A549 (cell line): ENCODE data around the gene SORT1. TPM values are rescaled to one million over a fixed set of nuclear protein-coding genes. Genes with fewer than 3 reads are reported as not detected.

Source experiments
- ATAC-seq, 2 experiments: fragments of 200-7000 bp in 1 of 2; fragments of >200 bp in 1 of 2; cut with Nextera tagmentation in 1 of 2; cut with Tn5 transposase in 1 of 2; 3 replicates each; pipeline versions ENCODE4 v1.8.0 to v1.9.1; 2018 to 2020; ENCODE audit warnings: mild to moderate bottlenecking in 1 of 2, moderate library complexity in 1 of 2
- CTCF ChIA-PET: fragments of 300-600 bp; sonication (Branson Sonifier 250); formaldehyde crosslinking; extraction: SDS; loops from one replicate; lab custom pipeline; 2021; ENCODE audit warnings: antibody characterized with exemption, inconsistent platforms; lab: Yijun Ruan, JAX
- POLR2A ChIA-PET: fragments of 350-600 bp; formaldehyde crosslinking; extraction: SDS; loops from one replicate; lab custom pipeline; 2021; ENCODE audit warnings: antibody characterized with exemption, inconsistent platforms; lab: Yijun Ruan, JAX
- DNase-seq, 2 experiments: peaks; one replicate each; pipeline versions ENCODE4 v3.0.0 to v3.0.0-alpha.2; 2011 to 2016; ENCODE audit warnings: low read depth in 1 of 2, low spot score in 1 of 2
- FAIRE-seq: peaks from 2 replicates; lab custom pipeline; 2011; peaks lifted over from hg19 to GRCh38; lab: Jason Lieb, UNC
- H3K27ac ChIP-seq, 2 experiments: fragments of >200 bp; sonication (Bioruptor Twin); formaldehyde crosslinking; 3 replicates each; pipeline ENCODE4 v1.5.1; 2016 to 2017
- H3K4me1 ChIP-seq: fragments of >200 bp; sonication (Bioruptor Twin); formaldehyde crosslinking; 3 replicates; pipeline ENCODE4 v1.6.1; 2016
- H3K4me2 ChIP-seq: fragments of >200 bp; sonication (Bioruptor Twin); formaldehyde crosslinking; 3 replicates; pipeline ENCODE4 v1.6.1; 2016
- H3K4me3 ChIP-seq: fragments of >200 bp; sonication (Bioruptor Twin); formaldehyde crosslinking; 3 replicates; pipeline ENCODE4 v1.5.1; 2016
- H3K9me3 ChIP-seq: fragments of >200 bp; sonication (Bioruptor Twin); formaldehyde crosslinking; 3 replicates; pipeline ENCODE4 v1.6.1; 2016
- CBX2 ChIP-seq: fragments of 200-600 bp; sonication (generic); IDR thresholded peaks from 2 replicates; pipeline ENCODE4 v1.6.1; 2016; ENCODE audit warnings: low read depth, mild to moderate bottlenecking, borderline replicate concordance
- CBX8 ChIP-seq: fragments of 200-600 bp; sonication (generic); IDR thresholded peaks from 2 replicates; pipeline ENCODE4 v1.6.1; 2016
- CHD2 ChIP-seq: fragments of 150-350 bp; IDR thresholded peaks from 2 replicates; pipeline ENCODE4 v1.6.1; 2014; ENCODE audit warnings: low read length; ENCODE audit not compliant: partially characterized antibody
- EHMT2 ChIP-seq: fragments of 200-600 bp; sonication (generic); IDR thresholded peaks from 2 replicates; pipeline ENCODE4 v1.6.1; 2016; ENCODE audit warnings: antibody characterized with exemption, low read depth, mild to moderate bottlenecking, moderate library complexity
- EP300 ChIP-seq, 2 experiments: fragments of >200 bp; sonication (Bioruptor Twin); formaldehyde crosslinking; IDR thresholded peaks; 2 replicates in 1 of 2; 3 replicates in 1 of 2; pipeline ENCODE4 v1.6.1; 2016 to 2017
- FOSL2 ChIP-seq, 2 experiments: fragments of 450-650 bp in 1 of 2; fragments of >200 bp in 1 of 2; sonication (Bioruptor Twin) in 1 of 2; formaldehyde crosslinking; IDR thresholded peaks; 2 replicates each; pipeline versions ENCODE4 v1.5.0 to v1.6.1; 2016 to 2020; ENCODE audit warnings: mild to moderate bottlenecking in 1 of 2, moderate library complexity in 1 of 2
- GATA3 ChIP-seq: IDR thresholded peaks from 2 replicates; pipeline ENCODE4 v1.6.1; 2012; ENCODE audit warnings: borderline replicate concordance
- HEYL ChIP-seq: fragments of 250-450 bp; sonication (Bioruptor Pico); IDR thresholded peaks from 2 replicates; pipeline ENCODE4 v1.8.0; 2021; ENCODE audit warnings: mild to moderate bottlenecking, moderate library complexity
- HOXB13 ChIP-seq: fragments of 250-450 bp; sonication (Bioruptor Pico); IDR thresholded peaks from 2 replicates; pipeline ENCODE4 v1.5.0; 2020; ENCODE audit warnings: low read depth, mild to moderate bottlenecking, moderate library complexity
- JUN ChIP-seq, 2 experiments: fragments of >200 bp; sonication (Bioruptor Twin); formaldehyde crosslinking; IDR thresholded peaks; 2 replicates in 1 of 2; 3 replicates in 1 of 2; pipeline ENCODE4 v1.6.1; 2016 to 2017
- JUNB ChIP-seq: fragments of >200 bp; sonication (Bioruptor Twin); formaldehyde crosslinking; IDR thresholded peaks from 2 replicates; pipeline ENCODE4 v1.6.1; 2016
- MYC ChIP-seq: IDR thresholded peaks from 2 replicates; pipeline ENCODE4 v1.6.1; 2012; ENCODE audit warnings: mild to moderate bottlenecking, inconsistent platforms, low read length, improper control_type of control experiment, borderline replicate concordance
- NFE2L2 ChIP-seq: fragments of 150-350 bp; conservative IDR thresholded peaks from 2 replicates; pipeline ENCODE4 v1.6.1; 2014; ENCODE audit warnings: low read length
- NPAS2 ChIP-seq: fragments of 250-450 bp; sonication (Bioruptor Pico); IDR thresholded peaks from 2 replicates; pipeline ENCODE4 v1.8.0; 2022; ENCODE audit warnings: mild to moderate bottlenecking, moderate library complexity, borderline replicate concordance
- RAD21 ChIP-seq, 2 experiments: fragments of >200 bp in 1 of 2; sonication (Bioruptor Twin) in 1 of 2; formaldehyde crosslinking in 1 of 2; IDR thresholded peaks in 1 of 2; conservative IDR thresholded peaks in 1 of 2; 2 replicates in 1 of 2; 3 replicates in 1 of 2; pipeline ENCODE4 v1.6.1; 2012 to 2018; ENCODE audit warnings: inconsistent platforms in 1 of 2
- RCOR1 ChIP-seq: fragments of 150-350 bp; IDR thresholded peaks from 2 replicates; pipeline ENCODE4 v1.6.1; 2014; ENCODE audit warnings: antibody characterized with exemption, low read length, low read depth
- RNF2 ChIP-seq: fragments of 200-600 bp; sonication (generic); IDR thresholded peaks from 2 replicates; pipeline ENCODE4 v1.6.1; 2016; ENCODE audit warnings: low read depth, mild to moderate bottlenecking, antibody characterized with exemption, moderate library complexity, borderline replicate concordance
- TP53 ChIP-seq: fragments of 250-450 bp; sonication (Bioruptor Pico); IDR thresholded peaks from 2 replicates; pipeline ENCODE4 v1.5.0; 2021; ENCODE audit warnings: mild to moderate bottlenecking, moderate library complexity
- WGBS: methylation state at CpG from one replicate; pipeline ENCODE4 v1.1.6; 2017; ENCODE audit errors: missing lambda C conversion rate; 5-methylcytosine and 5-hydroxymethylcytosine counted together
- polyA plus RNA-seq, 4 experiments: library from polyadenylated mRNA; depleted of rRNA in 3 of 4; stranded (reverse); fragments of >200 nt; fragmentation: RNase III in 1 of 4; extraction: RNeasy Plus Mini Kit Qiagen cat#74134 plus additional on column Dnase treatment in 1 of 4; gene quantifications; 2 replicates in 3 of 4; 3 replicates in 1 of 4; pipeline ENCODE4 v1.2.3, GENCODE V29; 2011 to 2017
- TF ChIP-seq, protein P1 (sequence below): fragments of 150-350 bp; IDR thresholded peaks from 2 replicates; pipeline ENCODE4 v1.6.1; 2014; ENCODE audit warnings: low read depth, mild to moderate bottlenecking, low read length
- TF ChIP-seq, protein P2 (sequence below): fragments of 250-450 bp; sonication (Bioruptor Pico); IDR thresholded peaks from 2 replicates; pipeline ENCODE4 v1.5.0; 2021; ENCODE audit warnings: mild to moderate bottlenecking, moderate library complexity, borderline replicate concordance
- TF ChIP-seq, protein P3 (sequence below): fragments of >200 bp; sonication (Bioruptor Twin); formaldehyde crosslinking; IDR thresholded peaks from 3 replicates; pipeline ENCODE4 v1.6.1; 2016
- TF ChIP-seq, protein P4 (sequence below): IDR thresholded peaks from 2 replicates; pipeline ENCODE4 v1.6.1; 2012
- TF ChIP-seq, protein P5 (sequence below): IDR thresholded peaks from 2 replicates; pipeline ENCODE4 v1.6.1; 2012
- TF ChIP-seq, protein P6 (sequence below): fragments of >200 bp; sonication (Bioruptor Twin); formaldehyde crosslinking; IDR thresholded peaks from 2 replicates; pipeline ENCODE4 v1.6.1; 2016
- TF ChIP-seq, protein P7 (sequence below): IDR thresholded peaks from 2 replicates; pipeline ENCODE4 v1.6.1; 2012; ENCODE audit warnings: low read depth, borderline replicate concordance

Gene SORT1
- polyA plus RNA-seq, 2 of the 4 experiments (the other 2 are of a cell fraction), result 6.0 to 14.7 TPM

DNA sequence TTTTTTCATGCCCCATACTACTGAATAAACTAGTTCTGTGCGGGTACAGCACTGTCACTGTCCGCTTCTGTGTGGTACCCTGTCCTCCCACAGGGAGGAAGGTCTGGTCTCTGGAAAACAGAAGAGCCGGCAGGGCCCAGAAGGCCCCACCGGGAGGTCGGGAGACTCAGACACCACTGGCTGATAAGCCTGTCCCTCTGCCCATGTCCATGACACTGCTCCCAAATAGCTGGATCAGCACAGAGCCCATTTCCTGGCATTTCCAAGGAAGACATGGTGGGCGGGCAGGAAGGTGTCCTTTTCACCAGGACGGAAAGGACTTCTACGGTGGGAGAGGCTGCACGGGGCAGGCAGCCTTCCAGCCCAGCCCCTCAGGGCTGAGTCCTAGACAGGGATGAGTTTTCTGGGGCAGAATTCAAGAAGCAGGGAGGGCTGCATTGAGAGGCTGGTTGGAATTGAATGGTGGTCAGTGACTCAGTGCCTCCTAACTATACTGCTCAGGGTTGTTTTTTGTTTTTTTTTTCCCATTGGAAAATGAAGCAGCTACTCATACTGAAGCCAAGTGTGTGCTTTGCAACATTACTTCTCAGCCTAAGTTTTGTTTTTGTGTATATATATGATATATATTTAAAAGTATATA is 121.9 kb downstream of the SORT1 start:
- Histone ChIP-seq H3K27ac (peak overlapping the region; percentile 95 to 99), H3K4me3 (0 out of 3 replicates have a peak overlapping the region, but pooled peaks have one; percentile 13), H3K9me3 (no peaks in the 10 kb centered on the region), H3K4me2 (peak overlapping the region; percentile 83), H3K4me1 (peaks cover 53% of the 10 kb centered on the region)
- ChIA-PET CTCF (interaction anchor here (0.7 to 5.7 kb wide), 6 partner anchors 10 to 257 kb away, joined by 3 to 107 read pairs (median 17); partner anchors contain the start of genes CYB561D1 and SORT1), POLR2A (no interaction called here)
- FAIRE-seq (no peak), ATAC-seq (peak in 1 of 2 experiments; percentile 10; a peak in 2 of 6 replicates), DNase-seq (no peak)
- 66% methylated on average over 7 of the region's 9 CpGs for WGBS
- TF ChIP-seq RAD21 (conservative IDR thresholded peaks at IDR 0.05 in 1 of 2, IDR thresholded peaks at IDR 0.05 in 1 of 2), result no peak
- TF ChIP-seq RCOR1, result no peak
- TF ChIP-seq CHD2, result no peak
- no peak for TF ChIP-seq FOSL2 (IDR thresholded peaks at IDR 0.05)
- TF ChIP-seq FOSL2 (CRISPR knock-in tag; IDR thresholded peaks at IDR 0.05), result no peak
- no peak for TF ChIP-seq NFE2L2
- TF ChIP-seq HOXB13 (CRISPR knock-in tag), result no peak
- TF ChIP-seq, protein P1, sequence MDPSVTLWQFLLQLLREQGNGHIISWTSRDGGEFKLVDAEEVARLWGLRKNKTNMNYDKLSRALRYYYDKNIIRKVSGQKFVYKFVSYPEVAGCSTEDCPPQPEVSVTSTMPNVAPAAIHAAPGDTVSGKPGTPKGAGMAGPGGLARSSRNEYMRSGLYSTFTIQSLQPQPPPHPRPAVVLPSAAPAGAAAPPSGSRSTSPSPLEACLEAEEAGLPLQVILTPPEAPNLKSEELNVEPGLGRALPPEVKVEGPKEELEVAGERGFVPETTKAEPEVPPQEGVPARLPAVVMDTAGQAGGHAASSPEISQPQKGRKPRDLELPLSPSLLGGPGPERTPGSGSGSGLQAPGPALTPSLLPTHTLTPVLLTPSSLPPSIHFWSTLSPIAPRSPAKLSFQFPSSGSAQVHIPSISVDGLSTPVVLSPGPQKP, result no peak
- no peak for TF ChIP-seq CBX8
- TF ChIP-seq EHMT2, result no peak
- no peak for TF ChIP-seq RNF2
- TF ChIP-seq JUN (IDR thresholded peaks at IDR 0.05), result no peak
- TF ChIP-seq, protein P2, sequence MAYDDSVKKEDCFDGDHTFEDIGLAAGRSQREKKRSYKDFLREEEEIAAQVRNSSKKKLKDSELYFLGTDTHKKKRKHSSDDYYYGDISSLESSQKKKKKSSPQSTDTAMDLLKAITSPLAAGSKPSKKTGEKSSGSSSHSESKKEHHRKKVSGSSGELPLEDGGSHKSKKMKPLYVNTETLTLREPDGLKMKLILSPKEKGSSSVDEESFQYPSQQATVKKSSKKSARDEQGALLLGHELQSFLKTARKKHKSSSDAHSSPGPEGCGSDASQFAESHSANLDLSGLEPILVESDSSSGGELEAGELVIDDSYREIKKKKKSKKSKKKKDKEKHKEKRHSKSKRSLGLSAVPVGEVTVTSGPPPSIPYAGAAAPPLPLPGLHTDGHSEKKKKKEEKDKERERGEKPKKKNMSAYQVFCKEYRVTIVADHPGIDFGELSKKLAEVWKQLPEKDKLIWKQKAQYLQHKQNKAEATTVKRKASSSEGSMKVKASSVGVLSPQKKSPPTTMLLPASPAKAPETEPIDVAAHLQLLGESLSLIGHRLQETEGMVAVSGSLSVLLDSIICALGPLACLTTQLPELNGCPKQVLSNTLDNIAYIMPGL (CRISPR knock-in tag), result no peak
- TF ChIP-seq MYC, result no peak
- TF ChIP-seq NPAS2, result no peak

DNA sequence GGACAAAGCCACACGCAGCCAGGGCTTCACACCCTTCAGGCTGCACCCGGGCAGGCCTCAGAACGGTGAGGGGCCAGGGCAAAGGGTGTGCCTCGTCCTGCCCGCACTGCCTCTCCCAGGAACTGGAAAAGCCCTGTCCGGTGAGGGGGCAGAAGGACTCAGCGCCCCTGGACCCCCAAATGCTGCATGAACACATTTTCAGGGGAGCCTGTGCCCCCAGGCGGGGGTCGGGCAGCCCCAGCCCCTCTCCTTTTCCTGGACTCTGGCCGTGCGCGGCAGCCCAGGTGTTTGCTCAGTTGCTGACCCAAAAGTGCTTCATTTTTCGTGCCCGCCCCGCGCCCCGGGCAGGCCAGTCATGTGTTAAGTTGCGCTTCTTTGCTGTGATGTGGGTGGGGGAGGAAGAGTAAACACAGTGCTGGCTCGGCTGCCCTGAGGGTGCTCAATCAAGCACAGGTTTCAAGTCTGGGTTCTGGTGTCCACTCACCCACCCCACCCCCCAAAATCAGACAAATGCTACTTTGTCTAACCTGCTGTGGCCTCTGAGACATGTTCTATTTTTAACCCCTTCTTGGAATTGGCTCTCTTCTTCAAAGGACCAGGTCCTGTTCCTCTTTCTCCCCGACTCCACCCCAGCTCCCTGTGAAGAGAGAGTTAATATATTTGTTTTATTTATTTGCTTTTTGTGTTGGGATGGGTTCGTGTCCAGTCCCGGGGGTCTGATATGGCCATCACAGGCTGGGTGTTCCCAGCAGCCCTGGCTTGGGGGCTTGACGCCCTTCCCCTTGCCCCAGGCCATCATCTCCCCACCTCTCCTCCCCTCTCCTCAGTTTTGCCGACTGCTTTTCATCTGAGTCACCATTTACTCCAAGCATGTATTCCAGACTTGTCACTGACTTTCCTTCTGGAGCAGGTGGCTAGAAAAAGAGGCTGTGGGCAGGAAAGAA is 122.9 kb downstream of the SORT1 start:
- POLR2A ChIA-PET, result no interaction called here

More for the DNA sequence above, 122.9 kb downstream of the SORT1 start:
- ATAC-seq, result peak; percentile 87 to 88
- H3K4me1 ChIP-seq, result peaks cover 53% of the 10 kb centered on the region
- H3K9me3 ChIP-seq, result no peaks in the 10 kb centered on the region
- TF ChIP-seq JUNB (peak; percentile 16; the same call in 1 of the 2 replicates), FOSL2 (IDR thresholded peaks at IDR 0.05) (no peak), FOSL2 (CRISPR knock-in tag; IDR thresholded peaks at IDR 0.05) (peak; percentile 36; the same call in 1 of the 2 replicates), HEYL (no peak), JUN (IDR thresholded peaks at IDR 0.05) (peak; percentile 64 to 81; a peak in 2 of 5 replicates), EP300 (IDR thresholded peaks at IDR 0.05) (peak in 1 of 2 experiments; percentile 60; a peak in 1 of 5 replicates), RAD21 (conservative IDR thresholded peaks at IDR 0.05 in 1 of 2, IDR thresholded peaks at IDR 0.05 in 1 of 2) (0 out of 5 replicates have a peak, but pooled peaks of 1 of the 2 experiments have one; percentile 18), TP53 (CRISPR knock-in tag) (no peak), GATA3 (peak; percentile 44; the same call in 1 of the 2 replicates), CBX2 (no peak)
- TF ChIP-seq, protein P3, sequence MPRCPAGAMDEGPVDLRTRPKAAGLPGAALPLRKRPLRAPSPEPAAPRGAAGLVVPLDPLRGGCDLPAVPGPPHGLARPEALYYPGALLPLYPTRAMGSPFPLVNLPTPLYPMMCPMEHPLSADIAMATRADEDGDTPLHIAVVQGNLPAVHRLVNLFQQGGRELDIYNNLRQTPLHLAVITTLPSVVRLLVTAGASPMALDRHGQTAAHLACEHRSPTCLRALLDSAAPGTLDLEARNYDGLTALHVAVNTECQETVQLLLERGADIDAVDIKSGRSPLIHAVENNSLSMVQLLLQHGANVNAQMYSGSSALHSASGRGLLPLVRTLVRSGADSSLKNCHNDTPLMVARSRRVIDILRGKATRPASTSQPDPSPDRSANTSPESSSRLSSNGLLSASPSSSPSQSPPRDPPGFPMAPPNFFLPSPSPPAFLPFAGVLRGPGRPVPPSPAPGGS, result 0 out of 3 replicates have a peak, but pooled peaks have one; percentile 50
- TF ChIP-seq, protein P4, sequence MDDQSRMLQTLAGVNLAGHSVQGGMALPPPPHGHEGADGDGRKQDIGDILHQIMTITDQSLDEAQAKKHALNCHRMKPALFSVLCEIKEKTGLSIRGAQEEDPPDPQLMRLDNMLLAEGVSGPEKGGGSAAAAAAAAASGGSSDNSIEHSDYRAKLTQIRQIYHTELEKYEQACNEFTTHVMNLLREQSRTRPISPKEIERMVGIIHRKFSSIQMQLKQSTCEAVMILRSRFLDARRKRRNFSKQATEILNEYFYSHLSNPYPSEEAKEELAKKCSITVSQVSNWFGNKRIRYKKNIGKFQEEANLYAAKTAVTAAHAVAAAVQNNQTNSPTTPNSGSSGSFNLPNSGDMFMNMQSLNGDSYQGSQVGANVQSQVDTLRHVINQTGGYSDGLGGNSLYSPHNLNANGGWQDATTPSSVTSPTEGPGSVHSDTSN, result peak; percentile 54; the same call in 1 of the 2 replicates
- TF ChIP-seq, protein P5, sequence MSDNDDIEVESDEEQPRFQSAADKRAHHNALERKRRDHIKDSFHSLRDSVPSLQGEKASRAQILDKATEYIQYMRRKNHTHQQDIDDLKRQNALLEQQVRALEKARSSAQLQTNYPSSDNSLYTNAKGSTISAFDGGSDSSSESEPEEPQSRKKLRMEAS, result peak; percentile 69
- TF ChIP-seq, protein P6, sequence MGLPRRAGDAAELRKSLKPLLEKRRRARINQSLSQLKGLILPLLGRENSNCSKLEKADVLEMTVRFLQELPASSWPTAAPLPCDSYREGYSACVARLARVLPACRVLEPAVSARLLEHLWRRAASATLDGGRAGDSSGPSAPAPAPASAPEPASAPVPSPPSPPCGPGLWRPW, result no peak
- TF ChIP-seq, protein P7, sequence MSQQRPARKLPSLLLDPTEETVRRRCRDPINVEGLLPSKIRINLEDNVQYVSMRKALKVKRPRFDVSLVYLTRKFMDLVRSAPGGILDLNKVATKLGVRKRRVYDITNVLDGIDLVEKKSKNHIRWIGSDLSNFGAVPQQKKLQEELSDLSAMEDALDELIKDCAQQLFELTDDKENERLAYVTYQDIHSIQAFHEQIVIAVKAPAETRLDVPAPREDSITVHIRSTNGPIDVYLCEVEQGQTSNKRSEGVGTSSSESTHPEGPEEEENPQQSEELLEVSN, result peak; percentile 50; the same call in 1 of the 2 replicates
- FAIRE-seq, result no peak
- peak; percentile 76 to 94 for DNase-seq
- CTCF ChIA-PET, result interaction anchor here (5.1 to 5.7 kb wide), 2 partner anchors 12 to 127 kb away, joined by 31 to 107 read pairs; partner anchors contain the start of gene SORT1
- peak overlapping the region; percentile 95 to 99 for H3K27ac ChIP-seq
- peak overlapping the region; percentile 83 for H3K4me2 ChIP-seq
- H3K4me3 ChIP-seq, result peak overlapping the region; percentile 11; the same call in 1 of the 3 replicates
- 3% methylated on average over 11 of the region's 24 CpGs for WGBS
